Measurements from ENCODE around the gene CASZ1. TPM values are rescaled to one million over a fixed set of nuclear protein-coding genes. Genes with fewer than 3 reads are reported as not detected.

CASZ1 gene
- total and polyA plus RNA-seq, 2 donors (not counting 1 experiment from before 2014, with no cell fraction given) = 0.34 to 0.50 TPM

DNA sequence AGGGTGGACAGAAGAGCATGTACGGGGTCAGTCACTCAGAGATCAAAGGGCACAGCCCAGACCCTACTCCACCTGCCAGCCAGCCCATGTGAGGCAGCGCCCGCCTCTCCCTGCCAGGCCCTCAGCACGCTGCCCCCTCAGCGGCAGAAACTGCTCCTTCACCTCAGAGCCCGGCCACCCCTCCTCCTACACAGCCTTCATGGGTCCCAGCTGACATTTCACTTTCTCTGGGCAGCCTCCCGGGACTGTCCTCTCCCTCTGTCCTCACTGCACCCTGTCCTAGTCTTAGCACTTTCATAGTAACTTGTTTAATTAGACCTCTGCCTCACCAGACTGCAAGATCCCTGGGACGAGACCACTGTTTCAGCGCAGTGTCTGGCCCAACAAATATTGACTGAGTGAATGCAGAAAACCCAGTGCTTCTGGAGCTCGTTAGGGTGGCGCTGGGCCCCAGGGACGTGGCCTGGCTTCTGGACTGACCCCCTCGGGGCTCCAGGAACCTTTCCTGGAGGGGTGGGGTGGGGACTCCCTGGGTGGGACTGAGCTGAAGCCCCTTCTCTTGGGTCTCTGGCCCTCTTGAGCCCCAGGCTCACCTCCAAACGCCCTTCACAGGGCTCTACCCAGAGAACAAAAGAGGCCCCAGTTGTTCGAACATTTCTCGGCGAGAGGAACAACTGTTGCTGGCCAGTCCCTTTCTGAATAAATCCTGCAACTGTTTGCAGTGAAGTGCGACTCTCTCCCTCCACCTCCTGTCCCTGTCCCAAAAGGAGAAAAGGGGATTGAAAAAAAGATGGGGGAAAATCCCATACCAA lies 114.9 kb downstream of the CASZ1 start:
- no peak overlapping the region for H3K27ac ChIP-seq (ENCODE audit: insufficient read depth, low read length)
- H3K4me3 ChIP-seq (replicated peaks in 1 of 4; ENCODE audit: control extremely low read depth in 1 of 4, insufficient read depth in 1 of 4, low read depth in 3 of 4, low read length in 4 of 4) = no peak overlapping the region
- no peak overlapping the region for H3K4me2 ChIP-seq (ENCODE audit: extremely low read depth, insufficient read depth, low read length)
- TF ChIP-seq, protein P1, sequence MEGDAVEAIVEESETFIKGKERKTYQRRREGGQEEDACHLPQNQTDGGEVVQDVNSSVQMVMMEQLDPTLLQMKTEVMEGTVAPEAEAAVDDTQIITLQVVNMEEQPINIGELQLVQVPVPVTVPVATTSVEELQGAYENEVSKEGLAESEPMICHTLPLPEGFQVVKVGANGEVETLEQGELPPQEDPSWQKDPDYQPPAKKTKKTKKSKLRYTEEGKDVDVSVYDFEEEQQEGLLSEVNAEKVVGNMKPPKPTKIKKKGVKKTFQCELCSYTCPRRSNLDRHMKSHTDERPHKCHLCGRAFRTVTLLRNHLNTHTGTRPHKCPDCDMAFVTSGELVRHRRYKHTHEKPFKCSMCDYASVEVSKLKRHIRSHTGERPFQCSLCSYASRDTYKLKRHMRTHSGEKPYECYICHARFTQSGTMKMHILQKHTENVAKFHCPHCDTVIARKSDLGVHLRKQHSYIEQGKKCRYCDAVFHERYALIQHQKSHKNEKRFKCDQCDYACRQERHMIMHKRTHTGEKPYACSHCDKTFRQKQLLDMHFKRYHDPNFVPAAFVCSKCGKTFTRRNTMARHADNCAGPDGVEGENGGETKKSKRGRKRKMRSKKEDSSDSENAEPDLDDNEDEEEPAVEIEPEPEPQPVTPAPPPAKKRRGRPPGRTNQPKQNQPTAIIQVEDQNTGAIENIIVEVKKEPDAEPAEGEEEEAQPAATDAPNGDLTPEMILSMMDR (conservative IDR thresholded peaks at IDR 0.05 in 1 of 2, IDR thresholded peaks at IDR 0.05 in 1 of 2; ENCODE audit: low read depth in 1 of 2, low read length in 2 of 2) = no peak
- no peak for TF ChIP-seq EZH2 (IDR thresholded peaks at IDR 0.05; ENCODE audit: low read length, missing control alignments)
- H2AFZ ChIP-seq (ENCODE audit: low read length) = no peak overlapping the region
- no peaks in the 10 kb centered on the region for H3K36me3 ChIP-seq (ENCODE audit: control insufficient read depth, insufficient read depth, low read length)
- H3K4me1 ChIP-seq (ENCODE audit: control insufficient read depth, extremely low read depth, insufficient read depth, low read length) = no peaks in the 10 kb centered on the region
- H3K9ac ChIP-seq (ENCODE audit: insufficient read depth, low read length) = no peak overlapping the region
- no peaks in the 10 kb centered on the region for H3K27me3 ChIP-seq (ENCODE audit: control insufficient read depth, insufficient read depth, low read length)
- no peaks in the 10 kb centered on the region for H3K79me2 ChIP-seq (ENCODE audit: control insufficient read depth, insufficient read depth, low read length)
- no peaks in the 10 kb centered on the region for H3K9me3 ChIP-seq (ENCODE audit: control insufficient read depth, insufficient read depth, low read depth, low read length)
- DNase-seq (ENCODE audit: low read depth in 2 of 2) = no peak
- no peaks in the 10 kb centered on the region for H4K20me1 ChIP-seq (ENCODE audit: control insufficient read depth, extremely low read depth, insufficient read depth, low read length)

DNA sequence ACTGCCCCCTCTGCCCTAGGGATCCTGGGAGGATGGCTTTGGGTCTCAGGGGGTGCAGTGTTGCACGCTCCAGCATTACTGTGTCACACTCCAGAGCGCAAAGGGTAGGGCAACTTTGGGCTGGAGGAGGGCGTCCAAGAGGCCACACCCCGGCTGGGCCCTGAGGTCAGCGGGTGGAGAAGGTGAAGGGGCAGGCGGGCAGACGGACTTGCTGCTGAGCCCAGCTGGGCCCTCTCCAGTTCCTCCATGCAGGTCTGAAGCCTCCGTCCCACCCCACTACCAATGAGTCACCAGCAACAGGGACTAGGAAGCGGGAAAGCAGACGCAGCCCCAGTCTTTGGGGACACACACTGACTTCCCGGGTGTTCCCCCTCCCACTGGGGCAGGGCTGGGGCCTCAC lies 116.0 kb downstream of the CASZ1 start:
- Histone ChIP-seq H3K4me2 (ENCODE audit: extremely low read depth, insufficient read depth, low read length) (no peak overlapping the region), H3K27ac (ENCODE audit: insufficient read depth, low read length) (no peak overlapping the region), H3K9me3 (ENCODE audit: control insufficient read depth, insufficient read depth, low read depth, low read length) (no peaks in the 10 kb centered on the region), H3K27me3 (ENCODE audit: control insufficient read depth, insufficient read depth, low read length) (no peaks in the 10 kb centered on the region), H3K4me3 (replicated peaks in 1 of 4; ENCODE audit: control extremely low read depth in 1 of 4, insufficient read depth in 1 of 4, low read depth in 3 of 4, low read length in 4 of 4) (no peak overlapping the region), H4K20me1 (ENCODE audit: control insufficient read depth, extremely low read depth, insufficient read depth, low read length) (no peaks in the 10 kb centered on the region), H3K36me3 (ENCODE audit: control insufficient read depth, insufficient read depth, low read length) (no peaks in the 10 kb centered on the region), H2AFZ (ENCODE audit: low read length) (no peak overlapping the region), H3K79me2 (ENCODE audit: control insufficient read depth, insufficient read depth, low read length) (no peaks in the 10 kb centered on the region), H3K9ac (ENCODE audit: insufficient read depth, low read length) (no peak overlapping the region), H3K4me1 (ENCODE audit: control insufficient read depth, extremely low read depth, insufficient read depth, low read length) (no peaks in the 10 kb centered on the region)
- TF ChIP-seq, protein P1 (conservative IDR thresholded peaks at IDR 0.05 in 1 of 2, IDR thresholded peaks at IDR 0.05 in 1 of 2; ENCODE audit: low read depth in 1 of 2, low read length in 2 of 2) = no peak
- TF ChIP-seq EZH2 (IDR thresholded peaks at IDR 0.05; ENCODE audit: low read length, missing control alignments) = no peak
- peak in 1 of 2 donors; percentile 22 for DNase-seq (ENCODE audit: low read depth in 2 of 2)

DNA sequence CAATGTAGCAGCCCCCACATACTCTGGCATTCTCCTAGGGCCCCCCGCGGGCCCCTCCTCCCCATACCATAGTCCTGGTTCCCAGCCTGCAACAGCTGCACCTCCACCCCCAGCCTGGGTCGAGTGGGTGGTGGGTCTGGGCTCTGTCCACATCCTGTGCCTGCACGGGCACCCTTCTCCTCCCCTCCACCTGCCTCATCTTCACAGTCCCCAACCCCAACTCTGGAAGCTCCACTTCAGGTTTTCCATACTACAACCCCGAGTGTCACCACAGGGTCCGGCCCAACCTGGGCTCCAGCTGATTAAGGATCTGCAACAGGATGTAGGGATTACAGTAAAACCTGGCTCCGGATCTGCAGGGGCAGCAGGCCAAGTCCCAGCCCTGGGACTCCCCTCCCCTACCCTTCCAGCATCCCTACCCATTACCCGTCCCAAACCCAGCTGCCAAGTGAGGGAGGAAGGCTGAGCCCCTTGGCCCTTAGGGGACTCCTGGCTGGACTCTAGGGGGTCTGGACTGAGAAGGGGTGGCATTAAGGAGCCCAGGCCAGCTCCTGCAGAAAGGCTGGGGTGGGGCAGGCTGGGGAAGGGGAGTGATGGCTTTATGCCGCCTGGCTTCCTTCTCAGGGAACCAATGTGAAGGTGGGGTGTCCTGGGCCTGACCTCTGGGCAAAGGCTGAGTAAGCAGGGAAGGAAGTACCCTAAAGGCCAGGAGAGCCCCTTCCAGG lies 116.8 kb downstream of the CASZ1 start:
- Histone ChIP-seq H3K9me3 (ENCODE audit: control insufficient read depth, insufficient read depth, low read depth, low read length) (no peaks in the 10 kb centered on the region), H4K20me1 (ENCODE audit: control insufficient read depth, extremely low read depth, insufficient read depth, low read length) (no peaks in the 10 kb centered on the region), H3K36me3 (ENCODE audit: control insufficient read depth, insufficient read depth, low read length) (no peaks in the 10 kb centered on the region), H3K4me1 (ENCODE audit: control insufficient read depth, extremely low read depth, insufficient read depth, low read length) (no peaks in the 10 kb centered on the region), H3K4me3 (replicated peaks in 1 of 4; ENCODE audit: control extremely low read depth in 1 of 4, insufficient read depth in 1 of 4, low read depth in 3 of 4, low read length in 4 of 4) (no peak overlapping the region), H3K4me2 (ENCODE audit: extremely low read depth, insufficient read depth, low read length) (no peak overlapping the region), H3K27ac (ENCODE audit: insufficient read depth, low read length) (no peak overlapping the region), H3K9ac (ENCODE audit: insufficient read depth, low read length) (no peak overlapping the region), H3K79me2 (ENCODE audit: control insufficient read depth, insufficient read depth, low read length) (no peaks in the 10 kb centered on the region), H2AFZ (ENCODE audit: low read length) (no peak overlapping the region), H3K27me3 (ENCODE audit: control insufficient read depth, insufficient read depth, low read length) (no peaks in the 10 kb centered on the region)
- TF ChIP-seq, protein P1 (conservative IDR thresholded peaks at IDR 0.05 in 1 of 2, IDR thresholded peaks at IDR 0.05 in 1 of 2; ENCODE audit: low read depth in 1 of 2, low read length in 2 of 2) = no peak
- no peak for TF ChIP-seq EZH2 (IDR thresholded peaks at IDR 0.05; ENCODE audit: low read length, missing control alignments)
- DNase-seq (ENCODE audit: low read depth in 2 of 2) = peak; percentile 30 to 84
